K562 (cell line): ENCODE data around the gene XRN1. TPM values are rescaled to one million over a fixed set of nuclear protein-coding genes. Genes with fewer than 3 reads are reported as not detected.

Experiments used
- BCLAF1 ChIP-seq, 2 experiments: fragments of 450-650 bp in 1 of 2; IDR thresholded peaks; 2 replicates each; pipeline ENCODE4 v1.6.1; 2011 to 2017; ENCODE audit warnings: low read depth in 2 of 2, antibody characterized with exemption in 1 of 2, borderline replicate concordance in 1 of 2, low read length in 1 of 2, mild to moderate bottlenecking in 1 of 2, mixed read lengths in 1 of 2; ENCODE audit not compliant: control insufficient read depth in 1 of 2
- CHAMP1 ChIP-seq: fragments of 450-650 bp; IDR thresholded peaks from 2 replicates; pipeline ENCODE4 v1.6.1; 2016; ENCODE audit warnings: mild to moderate bottlenecking
- MTA3 ChIP-seq: fragments of 450-650 bp; formaldehyde crosslinking; IDR thresholded peaks from 2 replicates; pipeline ENCODE4 v1.6.1; 2017; ENCODE audit warnings: mild to moderate bottlenecking, borderline replicate concordance
- NFE2 ChIP-seq: IDR thresholded peaks from 2 replicates; pipeline ENCODE4 v1.6.1; 2014; ENCODE audit warnings: antibody characterized with exemption, low read depth
- NFIC ChIP-seq: fragments of 450-650 bp; IDR thresholded peaks from 2 replicates; pipeline ENCODE4 v1.6.1; 2017; ENCODE audit warnings: mild to moderate bottlenecking, inconsistent platforms
- NFRKB ChIP-seq: fragments of 450-650 bp; IDR thresholded peaks from 2 replicates; pipeline ENCODE4 v1.6.1; 2016; ENCODE audit warnings: low read depth
- NR2C1 ChIP-seq, 2 experiments: fragments of 450-650 bp; IDR thresholded peaks; 2 replicates each; pipeline ENCODE4 v1.6.1; 2017; ENCODE audit warnings: mild to moderate bottlenecking in 2 of 2, antibody characterized with exemption in 1 of 2, inconsistent platforms in 1 of 2, missing compliant biosample characterization in 1 of 2, missing genetic modification characterization in 1 of 2
- RCOR1 ChIP-seq, 2 experiments: IDR thresholded peaks; 2 replicates each; pipeline ENCODE4 v1.6.1; 2012; ENCODE audit warnings: low read depth in 2 of 2, low read length in 2 of 2, borderline replicate concordance in 1 of 2, improper control_type of control experiment in 1 of 2
- REST ChIP-seq, 2 experiments: fragments of 450-650 bp; formaldehyde crosslinking in 1 of 2; IDR thresholded peaks; 2 replicates each; pipeline versions ENCODE4 v1.4.0 to v1.6.1; 2014 to 2020; ENCODE audit warnings: mild to moderate bottlenecking in 2 of 2, borderline replicate concordance in 1 of 2, low read depth in 1 of 2
- polyA plus RNA-seq, 8 experiments: library from polyadenylated mRNA; depleted of rRNA in 4 of 8; stranded (reverse) in 5 of 8; unstranded in 3 of 8; fragments of >200 nt; fragmentation: Nextera tagmentation in 2 of 8; fragmentation: Illumina TruSeq in 1 of 8; extraction: Ambion mirVana in 2 of 8; extraction: Trizol in 1 of 8; gene quantifications; 2 replicates each; pipeline versions ENCODE4 v1.2.1 to v1.2.3, GENCODE V29; 2011 to 2014; ENCODE audit warnings: inconsistent platforms in 1 of 8, missing spikeins in 1 of 8
- total RNA-seq, 7 experiments: library from RNA; depleted of rRNA in 6 of 7; stranded (reverse); fragments of >200 nt in 6 of 7; fragmentation: Illumina TruSeq in 2 of 7; extraction: Trizol in 2 of 7; gene quantifications; 2 replicates each; pipeline versions ENCODE4 v1.2.1 to v1.2.3, GENCODE V29; 2011 to 2021; ENCODE audit warnings: low replicate concordance in 1 of 7
- TF ChIP-seq, protein P1 (sequence below): fragments of 250-450 bp; sonication (Bioruptor Pico); IDR thresholded peaks from 2 replicates; pipeline ENCODE4 v1.5.0; 2022; ENCODE audit warnings: mild to moderate bottlenecking

XRN1 gene
- total and polyA plus RNA-seq, 9 of the 15 experiments (the other 6 are each of a cell fraction or from before 2014, with no cell fraction given), result 3.1 to 28.4 (median 17.2) TPM

DNA sequence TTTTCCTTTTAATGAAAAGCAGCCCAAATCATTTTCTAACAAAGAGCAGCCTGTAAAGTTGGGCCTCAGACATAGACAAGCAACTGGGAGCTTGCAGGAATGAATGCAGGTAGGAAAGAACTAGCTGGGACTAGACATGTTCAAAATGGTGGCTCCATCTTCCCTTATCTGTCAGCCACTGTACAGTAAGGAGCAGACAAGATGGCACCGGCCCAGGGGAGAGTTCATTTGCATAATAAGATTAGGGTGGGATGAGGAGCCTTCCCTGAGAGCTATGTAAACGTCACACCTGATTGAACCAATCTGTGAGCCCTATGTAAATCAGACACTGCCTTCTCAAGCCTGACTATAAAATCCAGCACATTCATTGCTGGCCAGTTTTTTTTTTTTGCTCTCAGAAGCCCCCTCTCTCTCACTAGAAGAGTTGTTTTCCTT lies 162.7 kb downstream of the XRN1 start (continued):
- TF ChIP-seq REST (IDR thresholded peaks at IDR 0.05; ENCODE audit: borderline replicate concordance), result peak; percentile 31; the same call in 1 of the 2 replicates
- TF ChIP-seq REST (CRISPR knock-in tag; IDR thresholded peaks at IDR 0.05; ENCODE audit: low read depth), result no peak
- no peak for TF ChIP-seq BCLAF1 (IDR thresholded peaks at IDR 0.05; ENCODE audit: borderline replicate concordance in 1 of 2, control insufficient read depth in 1 of 2, low read depth in 2 of 2, low read length in 1 of 2)
- peak; percentile 42; the same call in 1 of the 2 replicates for TF ChIP-seq MTA3
- TF ChIP-seq NFE2, result peak; percentile 11; the same call in 1 of the 2 replicates
- peak; percentile 66 for TF ChIP-seq NFIC
- TF ChIP-seq NR2C1 (IDR thresholded peaks at IDR 0.05), result no peak
- TF ChIP-seq NR2C1 (tag; IDR thresholded peaks at IDR 0.05), result peak; percentile 28; the same call in 1 of the 2 replicates
- TF ChIP-seq NFRKB, result peak; percentile 81; the same call in 1 of the 2 replicates
- TF ChIP-seq, protein P1, sequence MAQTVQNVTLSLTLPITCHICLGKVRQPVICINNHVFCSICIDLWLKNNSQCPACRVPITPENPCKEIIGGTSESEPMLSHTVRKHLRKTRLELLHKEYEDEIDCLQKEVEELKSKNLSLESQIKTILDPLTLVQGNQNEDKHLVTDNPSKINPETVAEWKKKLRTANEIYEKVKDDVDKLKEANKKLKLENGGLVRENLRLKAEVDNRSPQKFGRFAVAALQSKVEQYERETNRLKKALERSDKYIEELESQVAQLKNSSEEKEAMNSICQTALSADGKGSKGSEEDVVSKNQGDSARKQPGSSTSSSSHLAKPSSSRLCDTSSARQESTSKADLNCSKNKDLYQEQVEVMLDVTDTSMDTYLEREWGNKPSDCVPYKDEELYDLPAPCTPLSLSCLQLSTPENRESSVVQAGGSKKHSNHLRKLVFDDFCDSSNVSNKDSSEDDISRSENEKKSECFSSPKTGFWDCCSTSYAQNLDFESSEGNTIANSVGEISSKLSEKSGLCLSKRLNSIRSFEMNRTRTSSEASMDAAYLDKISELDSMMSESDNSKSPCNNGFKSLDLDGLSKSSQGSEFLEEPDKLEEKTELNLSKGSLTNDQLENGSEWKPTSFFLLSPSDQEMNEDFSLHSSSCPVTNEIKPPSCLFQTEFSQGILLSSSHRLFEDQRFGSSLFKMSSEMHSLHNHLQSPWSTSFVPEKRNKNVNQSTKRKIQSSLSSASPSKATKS, result no peak
- TF ChIP-seq CHAMP1, result 0 out of 2 replicates have a peak, but pooled peaks have one; percentile 44
- TF ChIP-seq RCOR1 (IDR thresholded peaks at IDR 0.05; ENCODE audit: borderline replicate concordance in 1 of 2, low read depth in 2 of 2, low read length in 2 of 2), result peak; percentile 45 to 53; a peak in 2 of 4 replicates
